ENCODE results near the gene CGB1.
"Not testable (repeated sequence)": the region's sequence is repeated elsewhere in the genome, so short reads cannot be mapped to it uniquely, and the experiment has no call there.

CGB1 gene

GRCh38 chr19:49064768-49065611 lies 28.3 kb upstream of the CGB1 start, which contains the start of gene NTF4:
TSS of gene NTF4 (minus strand) at chr19:49064818. CDS start at chr19:49061997, 2,821 bp downstream.
- TF ChIP-seq, protein P1, sequence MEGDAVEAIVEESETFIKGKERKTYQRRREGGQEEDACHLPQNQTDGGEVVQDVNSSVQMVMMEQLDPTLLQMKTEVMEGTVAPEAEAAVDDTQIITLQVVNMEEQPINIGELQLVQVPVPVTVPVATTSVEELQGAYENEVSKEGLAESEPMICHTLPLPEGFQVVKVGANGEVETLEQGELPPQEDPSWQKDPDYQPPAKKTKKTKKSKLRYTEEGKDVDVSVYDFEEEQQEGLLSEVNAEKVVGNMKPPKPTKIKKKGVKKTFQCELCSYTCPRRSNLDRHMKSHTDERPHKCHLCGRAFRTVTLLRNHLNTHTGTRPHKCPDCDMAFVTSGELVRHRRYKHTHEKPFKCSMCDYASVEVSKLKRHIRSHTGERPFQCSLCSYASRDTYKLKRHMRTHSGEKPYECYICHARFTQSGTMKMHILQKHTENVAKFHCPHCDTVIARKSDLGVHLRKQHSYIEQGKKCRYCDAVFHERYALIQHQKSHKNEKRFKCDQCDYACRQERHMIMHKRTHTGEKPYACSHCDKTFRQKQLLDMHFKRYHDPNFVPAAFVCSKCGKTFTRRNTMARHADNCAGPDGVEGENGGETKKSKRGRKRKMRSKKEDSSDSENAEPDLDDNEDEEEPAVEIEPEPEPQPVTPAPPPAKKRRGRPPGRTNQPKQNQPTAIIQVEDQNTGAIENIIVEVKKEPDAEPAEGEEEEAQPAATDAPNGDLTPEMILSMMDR (conservative IDR thresholded peaks at IDR 0.05), result peak; percentile 24
- peak within 1 kb of the TSS; percentile 57 for H3K27ac ChIP-seq

DNA sequence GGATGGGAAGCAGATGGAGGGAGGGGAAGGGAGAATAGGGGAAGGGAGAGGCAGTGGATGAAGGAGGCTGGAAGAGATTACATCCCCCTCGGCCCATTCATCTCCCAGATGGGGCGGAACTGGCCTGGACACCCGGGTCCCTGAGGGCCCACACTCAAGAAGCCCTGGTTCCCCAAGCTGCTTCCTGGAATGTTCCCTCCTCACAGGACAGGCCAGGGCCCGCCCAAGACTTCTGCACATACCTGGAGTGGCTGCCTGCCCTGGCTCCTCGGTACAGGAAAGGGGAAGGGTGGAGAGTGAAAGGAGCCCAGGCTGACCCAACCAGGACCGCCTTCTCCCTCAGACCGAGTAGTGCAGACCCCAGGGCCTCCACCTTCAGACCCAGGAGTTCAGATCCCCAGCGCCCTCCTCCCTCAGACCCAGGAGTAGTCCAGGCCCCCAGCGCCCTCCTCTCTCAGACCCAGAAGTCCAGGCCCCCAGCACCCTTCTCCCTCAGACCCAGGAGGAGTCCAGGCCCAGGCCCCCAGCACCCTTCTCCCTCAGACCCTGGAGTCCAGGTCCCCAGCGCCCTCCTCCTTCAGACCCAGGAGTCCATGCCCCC lies 27.4 kb upstream of the CGB1 start:
- TF ChIP-seq, protein P1 (conservative IDR thresholded peaks at IDR 0.05), result no peak
- H3K27ac ChIP-seq, result peak overlapping the region; percentile 57; the same call in 1 of the 2 replicates

DNA sequence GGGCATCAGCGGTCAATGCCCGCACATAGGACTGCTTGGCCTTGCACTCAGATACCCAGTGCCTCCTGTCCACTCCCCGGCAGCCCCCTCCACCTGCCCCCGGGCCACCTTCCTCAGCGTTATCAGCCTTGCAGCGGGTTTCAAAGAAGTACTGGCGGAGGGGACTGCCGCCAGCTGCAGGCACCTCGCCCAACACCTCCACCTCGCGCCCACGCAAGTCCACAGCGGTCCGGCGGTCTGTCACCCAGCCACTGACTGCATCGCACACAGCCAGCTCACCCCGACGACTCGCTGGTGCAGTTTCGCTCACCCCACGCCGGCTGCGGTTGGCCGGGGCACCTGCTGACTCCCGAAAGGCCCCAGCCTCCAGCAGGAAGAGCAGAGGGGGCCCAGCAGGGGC lies 24.8 kb upstream of the CGB1 start:
- TF ChIP-seq, protein P1 (conservative IDR thresholded peaks at IDR 0.05), result no peak
- no peak overlapping the region for H3K27ac ChIP-seq

DNA sequence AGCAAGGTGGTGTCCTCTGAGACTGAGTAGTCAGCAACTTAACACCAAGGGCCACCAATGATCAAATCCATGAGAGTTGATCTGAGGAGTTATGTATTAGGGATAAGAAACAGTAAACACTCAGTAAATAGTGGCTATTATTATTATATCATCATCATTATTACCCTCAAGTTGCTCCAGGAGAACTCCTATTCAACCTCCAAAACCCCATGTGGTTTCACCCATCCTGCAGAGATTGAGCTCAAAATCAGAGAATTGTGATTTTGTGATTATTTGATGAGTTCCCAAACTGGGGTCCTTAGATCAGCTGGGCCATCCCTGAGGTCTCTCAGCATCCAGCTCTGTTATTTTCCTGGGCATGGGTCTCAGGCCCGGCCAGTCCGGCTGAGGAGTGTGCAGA lies 24.3 kb upstream of the CGB1 start:
- no peak overlapping the region for H3K27ac ChIP-seq
- TF ChIP-seq, protein P1 (conservative IDR thresholded peaks at IDR 0.05), result no peak

DNA sequence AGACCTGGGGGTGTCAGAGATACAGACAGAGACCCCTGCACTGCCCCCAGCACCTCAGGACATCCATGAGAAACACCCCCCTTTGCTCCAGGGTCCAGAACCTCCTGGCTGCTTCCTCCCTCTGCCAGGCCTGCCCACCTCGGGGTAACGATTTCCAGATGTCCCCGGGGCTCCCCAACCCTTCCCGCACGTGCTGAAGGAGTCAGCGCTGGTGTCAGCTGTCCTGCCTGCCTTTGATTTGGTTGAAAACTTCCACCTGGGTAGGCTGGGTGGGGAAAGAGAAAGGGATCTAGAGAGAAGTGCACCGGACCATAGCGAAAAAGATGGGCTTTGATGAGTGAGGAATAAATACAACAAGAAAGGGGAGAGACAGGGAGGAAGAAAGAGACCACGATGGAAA lies 22.4 kb upstream of the CGB1 start:
- TF ChIP-seq, protein P1 (conservative IDR thresholded peaks at IDR 0.05), result no peak
- no peak overlapping the region for H3K27ac ChIP-seq

DNA sequence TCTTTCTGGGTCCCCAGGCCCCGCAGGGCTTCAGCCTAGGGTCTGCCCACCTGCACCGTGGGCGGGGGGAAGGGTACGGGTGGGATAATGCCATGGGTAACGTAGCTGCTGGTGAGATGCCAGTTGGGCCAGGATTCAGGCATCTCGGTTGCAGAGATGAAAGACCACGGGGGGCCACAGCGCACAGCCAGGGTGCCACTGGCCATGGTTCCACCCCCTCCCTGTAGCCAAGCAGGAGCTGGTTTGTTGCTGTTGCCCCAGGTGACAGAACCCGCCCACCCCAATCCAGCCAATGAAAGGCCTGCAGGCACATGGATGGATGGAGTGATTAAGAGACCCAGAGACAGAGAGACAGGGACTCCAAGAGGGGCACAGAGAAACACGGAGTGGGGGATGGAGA lies 21.9 kb upstream of the CGB1 start:
- no peak overlapping the region for H3K27ac ChIP-seq
- TF ChIP-seq, protein P1 (conservative IDR thresholded peaks at IDR 0.05), result no peak

DNA sequence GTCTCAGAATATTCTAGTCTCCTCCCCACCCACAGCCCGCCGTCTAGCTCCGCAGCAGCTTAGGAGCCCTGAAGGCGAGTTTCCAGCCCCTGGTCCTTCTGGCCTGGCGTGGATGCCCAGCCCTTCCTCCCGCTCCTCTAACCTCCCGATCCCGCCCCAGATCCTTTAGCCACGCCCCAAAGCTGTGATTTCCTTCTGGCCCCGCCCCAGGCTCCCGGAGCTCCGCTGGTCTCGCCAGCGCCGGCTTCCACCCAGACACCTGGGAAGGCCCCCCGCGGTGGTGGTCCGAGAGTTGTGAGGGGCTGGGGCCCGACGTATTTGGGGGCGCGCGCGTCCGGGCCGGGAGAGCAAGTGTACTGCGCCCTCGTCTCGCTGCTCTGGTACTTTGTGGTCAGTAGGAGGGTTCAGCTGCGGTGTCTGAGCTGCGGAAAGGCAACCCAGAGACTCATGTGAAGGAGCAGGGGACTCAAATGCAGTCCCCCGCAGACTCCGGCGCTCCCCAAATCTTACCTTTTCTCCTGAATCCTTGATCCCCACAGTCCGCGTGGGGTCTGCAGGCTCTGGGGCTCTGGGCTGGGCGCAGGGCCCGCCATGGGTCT lies 21.0 kb upstream of the CGB1 start, which contains the start of gene CGB7:
Gene CGB7 (minus strand): TSS at position 114 of the 599 bp plus-strand sequence. CDS start 2,374 bp downstream, outside the sequence.
- TF ChIP-seq, protein P1 (conservative IDR thresholded peaks at IDR 0.05), result no peak
- no peak within 1 kb of the TSS; the same call in 1 of the 2 replicates for H3K27ac ChIP-seq

DNA sequence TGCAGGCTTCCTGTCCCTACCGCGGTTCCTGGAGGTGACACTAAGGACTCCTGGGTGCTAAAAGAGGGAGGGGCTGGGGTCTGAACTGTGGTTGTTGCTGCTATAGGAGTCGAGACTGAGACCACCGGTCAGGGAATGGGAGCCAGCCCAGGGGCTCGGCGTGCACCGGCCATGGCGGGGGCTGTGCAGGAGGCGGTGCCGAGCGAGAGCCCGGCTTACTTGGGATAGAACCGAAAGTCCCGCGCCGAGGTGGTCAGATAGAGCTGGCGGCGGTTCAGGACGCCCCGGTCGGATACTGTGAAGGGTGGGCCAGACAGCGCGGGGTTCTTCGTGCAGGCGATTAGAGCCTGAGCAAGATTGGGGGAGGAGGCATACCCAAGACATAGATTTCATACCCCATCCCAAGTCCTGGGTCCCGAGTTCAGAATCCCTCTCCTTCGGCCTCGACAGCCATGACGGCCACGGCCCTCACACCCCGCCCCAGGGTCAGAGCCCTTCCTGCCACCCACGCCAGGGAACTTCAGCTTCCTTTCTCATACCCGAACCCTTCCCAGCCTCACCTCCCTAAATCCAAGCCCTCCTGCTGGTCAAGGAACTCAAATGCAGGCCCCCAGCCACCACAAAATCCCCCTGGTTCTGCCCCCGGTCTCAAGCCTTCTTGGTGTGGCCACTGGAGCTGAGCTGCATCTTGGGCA lies 20.4 kb upstream of the CGB1 start:
- H3K27ac ChIP-seq, result not testable (repeated sequence)
